Nucleus accumbens (tissue), 56 donors: Measurements from ENCODE around the gene NYAP2.

ENCODE experiments used
- DNase-seq, 56 donors: peaks; one replicate each; lab custom pipeline; 2025; lab: John Stamatoyannopoulos, UW

Gene NYAP2

GRCh38 chr2:225399504-225399903 lies at the start of gene NYAP2:
NYAP2 (plus strand) TSS chr2:225399710; CDS start chr2:225408881, 9,171 bp downstream.
- DNase-seq, result peak in 24 of 56 donors; percentile 1 to 63 (median 20)

DNA sequence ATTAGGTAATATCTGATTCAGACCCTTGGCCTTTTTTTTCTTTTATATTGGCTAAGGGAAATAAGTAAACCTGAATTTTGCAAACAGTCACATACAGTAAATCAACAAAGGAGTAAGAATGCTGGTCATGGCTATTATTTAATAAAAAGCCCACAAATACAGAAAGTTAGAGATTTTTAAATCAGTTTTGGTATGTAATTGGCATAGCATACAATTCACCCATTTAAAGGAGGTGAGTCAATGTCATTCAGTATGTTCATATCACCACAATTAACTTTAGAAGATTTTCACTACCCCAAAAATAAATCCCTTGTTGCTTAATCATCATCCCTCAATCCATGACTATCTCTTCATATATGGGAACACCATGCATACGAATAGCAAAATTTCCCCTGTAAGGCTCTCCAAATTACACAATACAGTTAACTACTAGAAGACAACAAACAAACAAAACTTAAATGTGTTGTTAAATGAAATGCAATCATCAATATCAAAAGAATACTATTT lies 45.9 kb upstream of the NYAP2 start:
- no peak for DNase-seq

DNA sequence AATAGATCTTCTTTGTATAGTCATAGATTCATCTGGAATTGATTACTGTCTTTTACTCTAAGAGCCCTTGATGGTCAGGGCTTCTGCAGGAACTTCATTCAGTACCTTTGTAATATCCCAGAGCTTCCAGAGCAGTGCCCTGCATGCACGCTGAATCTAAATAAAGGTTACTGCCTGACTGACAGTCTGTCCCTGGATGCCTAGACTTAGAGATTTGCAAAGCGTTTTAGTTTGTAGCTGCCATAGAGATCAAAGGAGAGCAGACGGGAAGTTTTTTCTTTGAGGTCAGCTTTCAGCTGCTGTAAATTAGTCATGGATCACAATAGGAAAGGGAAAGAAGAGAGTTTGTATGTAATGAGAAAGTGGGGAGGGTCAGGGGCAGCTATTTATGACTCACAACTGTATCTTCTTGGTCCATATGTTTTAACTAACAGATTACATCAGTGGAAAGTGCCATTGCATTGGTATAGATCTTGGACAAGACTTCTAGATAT lies 45.2 kb upstream of the NYAP2 start:
- DNase-seq, result no peak

- no peak for DNase-seq
Measured at GRCh38 chr2:225355788-225356187, 43.7 kb upstream of the NYAP2 start.

DNA sequence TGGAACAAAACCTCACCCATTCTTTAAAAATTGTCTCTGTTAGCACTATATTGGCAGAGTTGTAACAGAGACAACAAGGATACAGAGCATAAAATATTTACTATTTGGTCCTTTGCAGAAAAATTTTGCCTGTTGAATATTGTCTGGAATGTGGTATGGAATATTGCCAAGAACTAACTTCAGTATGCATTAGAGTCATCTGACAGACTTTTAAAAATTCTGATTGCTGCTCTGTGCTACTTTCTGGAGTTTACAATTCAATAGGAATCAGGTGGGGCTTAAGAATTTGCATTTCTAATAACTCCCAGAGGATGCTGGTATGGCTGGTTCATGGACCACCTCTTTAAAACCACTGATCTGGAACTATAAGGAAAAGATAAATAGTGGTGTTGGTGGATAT lies 32.8 kb upstream of the NYAP2 start:
- DNase-seq, result no peak

DNA sequence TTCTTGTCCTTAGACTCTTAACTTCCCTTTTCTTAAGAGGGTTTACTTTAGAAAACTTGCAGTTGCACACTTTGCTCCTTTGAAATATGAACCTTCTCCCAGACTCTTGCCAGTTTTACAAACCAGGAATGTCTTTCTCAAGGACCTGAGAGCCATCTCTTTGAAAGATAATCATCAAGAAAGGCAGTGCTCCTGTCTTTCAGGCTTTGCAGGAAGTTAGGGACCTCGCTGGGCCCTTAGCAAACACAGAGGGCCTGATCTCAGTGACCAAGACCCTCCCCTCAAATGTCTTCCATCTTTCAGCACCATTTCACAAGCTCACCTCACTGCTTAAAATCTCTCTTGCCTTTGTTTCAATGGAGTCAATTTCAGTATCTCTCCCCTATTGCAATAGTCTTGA lies 32.0 kb upstream of the NYAP2 start:
- no peak for DNase-seq

GRCh38 chr2:225378984-225379383 lies 20.5 kb upstream of the NYAP2 start:
- no peak for DNase-seq

GRCh38 chr2:225379856-225380255 lies 19.7 kb upstream of the NYAP2 start:
- peak in 8 of 56 donors; percentile 1 to 15 (median 2) for DNase-seq

GRCh38 chr2:225381609-225382008 lies 17.9 kb upstream of the NYAP2 start:
- no peak for DNase-seq

- no peak for DNase-seq
Measured at GRCh38 chr2:225398372-225398771, 1.1 kb upstream of the NYAP2 start.

DNA sequence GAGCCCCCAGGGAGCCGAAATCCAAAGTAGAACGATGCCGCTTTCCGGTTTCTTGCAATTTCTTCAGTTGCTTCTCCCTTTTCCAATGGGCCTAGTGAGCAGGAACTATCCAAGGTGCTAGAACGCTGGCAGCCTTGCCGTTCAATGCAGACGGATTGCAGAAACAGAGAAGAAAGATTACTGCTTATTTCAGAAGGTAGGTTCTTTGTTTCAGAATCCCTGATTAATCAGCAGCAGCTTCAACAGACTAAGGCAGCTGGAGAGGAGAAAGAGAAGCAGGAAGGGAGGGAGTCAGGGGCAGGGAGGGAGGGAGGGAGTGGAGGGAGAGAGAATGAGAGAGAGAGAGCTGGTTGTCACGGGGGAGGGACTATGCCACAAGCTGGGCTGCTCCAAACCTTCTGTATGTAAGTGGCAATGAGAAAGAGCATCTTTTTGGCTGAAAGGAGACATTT lies 576 bp downstream of the NYAP2 start:
- peak in 37 of 56 donors; percentile 0 to 77 (median 35) for DNase-seq

- DNase-seq, result peak in 3 of 56 donors; percentile 1 to 26 (median 25)
Measured at GRCh38 chr2:225400546-225401400, 1.3 kb downstream of the NYAP2 start.

- no peak for DNase-seq
Measured at GRCh38 chr2:225402210-225402776, 2.8 kb downstream of the NYAP2 start.

GRCh38 chr2:225411452-225411851 lies 11.9 kb downstream of the NYAP2 start:
- no peak for DNase-seq

- DNase-seq, result no peak
Measured at GRCh38 chr2:225413786-225414185, 14.3 kb downstream of the NYAP2 start.

- no peak for DNase-seq
Measured at GRCh38 chr2:225414902-225415301, 15.4 kb downstream of the NYAP2 start.

DNA sequence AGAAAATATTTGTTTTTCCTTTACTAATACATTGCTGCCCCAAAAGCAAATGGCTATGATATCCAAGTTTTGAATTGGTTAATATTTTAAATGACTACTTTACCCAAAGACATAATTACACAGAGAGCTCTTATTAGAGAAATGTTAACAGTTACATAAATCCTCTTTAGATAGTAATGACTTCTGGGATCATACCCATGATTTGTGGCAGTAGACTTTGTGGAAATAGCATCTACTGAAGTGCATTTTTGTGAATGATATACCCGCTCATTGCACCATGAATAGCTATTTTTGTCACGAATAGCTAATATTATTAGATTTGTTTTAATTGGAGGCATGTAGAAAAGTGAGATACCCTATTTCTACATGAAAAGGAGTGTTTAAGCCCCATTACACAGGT lies 15.8 kb downstream of the NYAP2 start:
- no peak for DNase-seq

DNA sequence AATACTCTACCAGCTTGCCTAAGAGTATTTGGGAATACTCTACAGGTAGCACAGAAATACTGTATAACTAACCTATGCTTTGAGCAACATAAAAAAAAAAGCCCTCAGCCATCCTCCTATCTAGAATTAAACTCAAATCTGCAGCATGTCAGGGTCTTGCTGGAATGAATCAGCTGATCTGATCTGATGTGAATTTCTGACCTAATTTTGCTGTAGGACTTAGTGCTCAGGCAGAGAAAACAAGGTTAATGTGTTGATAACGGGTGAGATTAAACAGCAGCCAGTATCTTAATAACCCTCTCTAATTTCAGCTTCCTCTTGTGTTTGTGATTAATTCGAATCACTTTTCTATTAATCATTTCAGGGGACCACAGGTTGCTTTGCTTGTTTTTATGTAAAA lies 16.3 kb downstream of the NYAP2 start:
- no peak for DNase-seq

GRCh38 chr2:225416616-225417367 lies 17.3 kb downstream of the NYAP2 start:
- DNase-seq, result no peak

DNA sequence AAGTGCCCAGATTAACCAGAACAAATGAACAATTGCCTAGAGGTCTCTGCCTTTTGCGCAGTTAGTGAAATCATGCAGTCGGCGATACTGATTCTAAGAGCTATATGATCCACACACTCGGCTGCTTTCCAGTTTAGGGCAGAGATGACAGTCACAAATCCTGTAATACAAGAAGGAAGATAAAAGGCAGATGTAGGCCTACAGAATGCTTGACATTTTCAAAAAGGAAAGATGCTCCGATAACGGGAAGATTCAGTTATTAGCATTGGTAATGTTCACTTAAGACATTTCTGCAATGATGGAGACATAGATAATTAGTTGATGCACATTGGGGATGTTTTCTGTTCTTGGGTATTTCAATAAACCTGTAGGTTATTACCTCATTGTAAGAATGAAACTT lies 19.5 kb downstream of the NYAP2 start:
- DNase-seq, result no peak

GRCh38 chr2:225422145-225422544 lies 22.6 kb downstream of the NYAP2 start:
- no peak for DNase-seq
